Liver (tissue), 9 donors: ENCODE measurements around the gene PPP1R13B. TPM values are rescaled to one million over a fixed set of nuclear protein-coding genes. Genes with fewer than 3 reads are reported as not detected.
A peak's percentile ranks its signal among the peaks of the same experiment; 100 is the strongest.

Source experiments
- DNase-seq: peaks from one replicate; pipeline ENCODE4 v3.0.0-alpha.2; 2017; ENCODE audit warnings: low spot score
- H3K27ac ChIP-seq, 2 donors: one replicate each; pipeline ENCODE4 v1.7.0; 2013; ENCODE audit warnings: inconsistent platforms in 2 of 2, low read length in 2 of 2, control low read depth in 1 of 2, low read depth in 1 of 2, mild to moderate bottlenecking in 1 of 2
- H3K27me3 ChIP-seq, 4 donors: one replicate each; pipeline versions ENCODE4 v1.6.1 to v1.7.0; 2013; ENCODE audit warnings: low read length in 3 of 4, inconsistent platforms in 1 of 4, mild to moderate bottlenecking in 1 of 4, moderate library complexity in 1 of 4; ENCODE audit not compliant: control insufficient read depth in 4 of 4, insufficient read depth in 4 of 4
- H3K36me3 ChIP-seq, 4 donors: one replicate each; pipeline versions ENCODE4 v1.6.1 to v1.7.0; 2013; ENCODE audit warnings: low read length in 3 of 4, mild to moderate bottlenecking in 3 of 4, low read depth in 1 of 4, moderate library complexity in 1 of 4; ENCODE audit not compliant: control insufficient read depth in 4 of 4, insufficient read depth in 3 of 4
- H3K4me1 ChIP-seq, 4 donors: one replicate each; pipeline versions ENCODE4 v1.6.1 to v1.7.0; 2013; ENCODE audit warnings: low read length in 3 of 4, mild to moderate bottlenecking in 3 of 4, moderate library complexity in 1 of 4; ENCODE audit not compliant: control insufficient read depth in 4 of 4, insufficient read depth in 4 of 4
- H3K4me3 ChIP-seq, 3 donors: one replicate each; pipeline versions ENCODE4 v1.6.1 to v1.7.0; 2013; ENCODE audit warnings: low read length in 3 of 3, control low read depth in 1 of 3, low read depth in 1 of 3, mild to moderate bottlenecking in 1 of 3
- H3K9ac ChIP-seq, 2 donors: one replicate each; pipeline ENCODE4 v1.7.0; 2013; ENCODE audit warnings: low read length in 2 of 2, mild to moderate bottlenecking in 2 of 2, moderate library complexity in 2 of 2, control low read depth in 1 of 2, low read depth in 1 of 2
- H3K9me3 ChIP-seq, 4 donors: one replicate each; pipeline versions ENCODE4 v1.6.1 to v1.7.0; 2013; ENCODE audit warnings: low read length in 3 of 4; ENCODE audit not compliant: control insufficient read depth in 4 of 4
- EGR1 ChIP-seq, 2 donors: IDR thresholded peaks; 2 replicates each; pipeline ENCODE4 v1.6.1; 2016 to 2018; ENCODE audit warnings: antibody characterized with exemption in 2 of 2, low read depth in 2 of 2
- FOXA1 ChIP-seq: IDR thresholded peaks from 2 replicates; pipeline ENCODE4 v1.6.1; 2016; ENCODE audit warnings: antibody characterized with exemption
- FOXA2 ChIP-seq: IDR thresholded peaks from 2 replicates; pipeline ENCODE4 v1.6.1; 2016; ENCODE audit warnings: antibody characterized with exemption
- GABPA ChIP-seq, 2 donors: IDR thresholded peaks in 1 of 2; conservative IDR thresholded peaks in 1 of 2; 2 replicates each; pipeline ENCODE4 v1.6.1; 2016; ENCODE audit warnings: antibody characterized with exemption in 2 of 2, mild to moderate bottlenecking in 1 of 2, moderate library complexity in 1 of 2
- HNF4A ChIP-seq, 2 donors: conservative IDR thresholded peaks; 2 replicates each; pipeline ENCODE4 v1.6.1; 2016; ENCODE audit warnings: antibody characterized with exemption in 2 of 2, mild to moderate bottlenecking in 2 of 2
- HNF4G ChIP-seq: IDR thresholded peaks from 2 replicates; pipeline ENCODE4 v1.6.1; 2016; ENCODE audit warnings: antibody characterized with exemption
- NR2F2 ChIP-seq: IDR thresholded peaks from 2 replicates; pipeline ENCODE4 v1.6.1; 2016; ENCODE audit warnings: antibody characterized with exemption
- RXRA ChIP-seq, 2 donors: IDR thresholded peaks; 2 replicates each; pipeline ENCODE4 v1.6.1; 2017 to 2018; ENCODE audit warnings: antibody characterized with exemption in 2 of 2, mild to moderate bottlenecking in 1 of 2
- SP1 ChIP-seq: IDR thresholded peaks from 2 replicates; pipeline ENCODE4 v1.6.1; 2018; ENCODE audit warnings: antibody characterized with exemption, mild to moderate bottlenecking
- TAF1 ChIP-seq: conservative IDR thresholded peaks from 2 replicates; pipeline ENCODE4 v1.6.1; 2016; ENCODE audit warnings: antibody characterized with exemption, mild to moderate bottlenecking
- YY1 ChIP-seq: IDR thresholded peaks from 2 replicates; pipeline ENCODE4 v1.6.1; 2016; ENCODE audit warnings: antibody characterized with exemption, mild to moderate bottlenecking
- WGBS: extraction: QIAGEN DNeasy Blood & Tissue Kit; methylation state at CpG from one replicate; pipeline ENCODE4 v1.1.7; 2013; 5-methylcytosine and 5-hydroxymethylcytosine counted together
- polyA plus RNA-seq, 2 donors: library from polyadenylated mRNA; stranded (reverse) in 1 of 2; unstranded in 1 of 2; fragments of 200-250 nt in 1 of 2; fragments of >200 nt in 1 of 2; fragmentation: Nextera tagmentation in 1 of 2; extraction: Ambion mirVana in 1 of 2; gene quantifications; one replicate each; pipeline versions ENCODE4 v1.2.1 to v1.2.3, GENCODE V29; 2013 to 2015
- total RNA-seq, 2 donors: library from RNA; depleted of rRNA; stranded (reverse); fragments of >200 nt; gene quantifications; one replicate each; pipeline ENCODE4 v1.2.3, GENCODE V29; 2014
- TF ChIP-seq, protein P1 (sequence below): IDR thresholded peaks from 2 replicates; pipeline ENCODE4 v1.6.1; 2016; ENCODE audit warnings: antibody characterized with exemption
- TF ChIP-seq, protein P2 (sequence below): fragments of 150-350 bp; IDR thresholded peaks from 2 replicates; pipeline ENCODE4 v1.5.1; 2017; ENCODE audit warnings: improper control_type of control experiment, low read depth, low read length; ENCODE audit not compliant: missing input control
- donor health status: healthy.
- donor health status: healthy.
- donor health status: healthy.
- donor health status: healthy.
- donor health status: healthy.

The PPP1R13B gene
- total and polyA plus RNA-seq, 4 donors = 3.2 to 15.1 (median 5.1) TPM

DNA sequence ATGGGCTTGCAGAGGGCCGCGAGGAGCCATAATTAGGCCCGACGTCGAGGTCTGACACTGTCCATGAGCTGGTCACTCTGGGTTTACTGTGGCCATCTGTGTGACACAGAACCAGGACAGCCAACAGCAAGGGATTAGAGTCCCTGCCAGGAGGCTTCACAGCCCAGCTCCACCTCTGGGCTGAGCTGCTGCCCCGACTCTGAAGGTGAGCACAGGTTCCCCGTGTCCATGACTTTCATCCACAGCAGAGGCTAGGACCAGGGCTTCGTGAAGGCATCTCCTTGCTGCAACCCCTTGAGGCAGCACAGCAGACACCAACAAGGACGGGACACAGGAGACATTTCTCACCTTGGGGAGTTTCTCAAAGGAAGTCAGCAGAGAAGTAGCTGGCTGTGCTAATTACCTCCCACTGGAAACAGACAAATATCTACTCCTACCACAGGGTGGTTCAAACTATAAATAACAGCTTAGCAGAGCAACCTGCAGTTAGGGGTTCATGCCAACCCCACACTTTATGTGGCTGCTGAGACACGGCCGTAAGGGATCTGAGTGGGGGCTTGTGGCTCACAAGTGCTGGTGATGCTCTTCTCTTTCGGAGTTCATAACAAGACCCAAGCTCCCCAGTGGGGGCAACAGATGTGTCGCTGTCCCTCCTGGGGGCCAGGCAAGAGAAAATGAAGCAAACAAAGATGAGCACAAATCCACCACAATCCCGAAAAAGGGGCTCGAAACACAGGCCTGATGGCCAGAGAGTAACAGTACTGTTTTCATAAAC lies 102.6 kb downstream of the PPP1R13B start:
- peak; percentile 26 for DNase-seq
- no peak for TF ChIP-seq FOXA1
- TF ChIP-seq, protein P1, sequence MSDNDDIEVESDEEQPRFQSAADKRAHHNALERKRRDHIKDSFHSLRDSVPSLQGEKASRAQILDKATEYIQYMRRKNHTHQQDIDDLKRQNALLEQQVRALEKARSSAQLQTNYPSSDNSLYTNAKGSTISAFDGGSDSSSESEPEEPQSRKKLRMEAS = no peak
- TF ChIP-seq HNF4A (conservative IDR thresholded peaks at IDR 0.05) = no peak
- TF ChIP-seq HNF4G = no peak
- no peak for TF ChIP-seq GABPA (IDR thresholded peaks at IDR 0.05 in 1 of 2, conservative IDR thresholded peaks at IDR 0.05 in 1 of 2)
- TF ChIP-seq TAF1 = no peak
- TF ChIP-seq SP1 = no peak
- TF ChIP-seq FOXA2 = no peak
- TF ChIP-seq, protein P2, sequence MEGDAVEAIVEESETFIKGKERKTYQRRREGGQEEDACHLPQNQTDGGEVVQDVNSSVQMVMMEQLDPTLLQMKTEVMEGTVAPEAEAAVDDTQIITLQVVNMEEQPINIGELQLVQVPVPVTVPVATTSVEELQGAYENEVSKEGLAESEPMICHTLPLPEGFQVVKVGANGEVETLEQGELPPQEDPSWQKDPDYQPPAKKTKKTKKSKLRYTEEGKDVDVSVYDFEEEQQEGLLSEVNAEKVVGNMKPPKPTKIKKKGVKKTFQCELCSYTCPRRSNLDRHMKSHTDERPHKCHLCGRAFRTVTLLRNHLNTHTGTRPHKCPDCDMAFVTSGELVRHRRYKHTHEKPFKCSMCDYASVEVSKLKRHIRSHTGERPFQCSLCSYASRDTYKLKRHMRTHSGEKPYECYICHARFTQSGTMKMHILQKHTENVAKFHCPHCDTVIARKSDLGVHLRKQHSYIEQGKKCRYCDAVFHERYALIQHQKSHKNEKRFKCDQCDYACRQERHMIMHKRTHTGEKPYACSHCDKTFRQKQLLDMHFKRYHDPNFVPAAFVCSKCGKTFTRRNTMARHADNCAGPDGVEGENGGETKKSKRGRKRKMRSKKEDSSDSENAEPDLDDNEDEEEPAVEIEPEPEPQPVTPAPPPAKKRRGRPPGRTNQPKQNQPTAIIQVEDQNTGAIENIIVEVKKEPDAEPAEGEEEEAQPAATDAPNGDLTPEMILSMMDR = no peak
- Histone ChIP-seq H3K9ac (no peak overlapping the region), H3K27ac (no peak overlapping the region), H3K36me3 (peaks cover 3 to 19% (median 8%) of the 10 kb centered on the region in 4 donors), H3K27me3 (no peaks in the 10 kb centered on the region), H3K4me1 (peaks cover 3 to 11% (median 9%) of the 10 kb centered on the region in 4 donors), H3K9me3 (no peaks in the 10 kb centered on the region), H3K4me3 (no peak overlapping the region)
- WGBS = 89% methylated on average over 15 of the region's 15 CpGs

DNA sequence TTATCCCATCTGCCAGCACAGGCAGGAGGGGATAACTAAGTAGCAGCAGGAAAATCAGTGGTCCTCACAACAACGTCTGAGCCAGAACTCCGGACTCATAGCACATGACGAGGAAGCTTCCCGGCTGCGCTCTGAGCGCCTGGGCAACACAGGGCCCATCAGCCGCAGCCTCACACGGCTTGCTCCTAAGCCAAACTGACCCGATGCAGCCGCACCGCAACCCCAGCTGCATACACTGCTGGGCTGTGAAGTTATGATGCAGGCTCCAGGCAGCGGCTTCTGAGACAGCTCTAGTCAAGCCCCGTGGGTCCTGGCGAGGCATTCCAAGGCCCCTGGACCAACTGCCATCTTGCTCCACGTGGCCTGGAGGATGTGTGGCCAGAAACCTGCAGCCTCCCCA lies 103.7 kb downstream of the PPP1R13B start:
- 94% methylated on average over 15 of the region's 15 CpGs for WGBS
- Histone ChIP-seq H3K9me3 (no peaks in the 10 kb centered on the region), H3K27ac (no peak overlapping the region), H3K36me3 (peaks cover 0 to 26% (median 8%) of the 10 kb centered on the region in 4 donors), H3K27me3 (no peaks in the 10 kb centered on the region), H3K4me3 (no peak overlapping the region), H3K9ac (no peak overlapping the region), H3K4me1 (peaks cover 3 to 11% (median 9%) of the 10 kb centered on the region in 4 donors)
- TF ChIP-seq EGR1 (IDR thresholded peaks at IDR 0.05; ENCODE audit: low read depth in 2 of 2) = no peak
- no peak for TF ChIP-seq TAF1
- no peak for TF ChIP-seq FOXA1
- TF ChIP-seq YY1 = no peak
- TF ChIP-seq GABPA (IDR thresholded peaks at IDR 0.05 in 1 of 2, conservative IDR thresholded peaks at IDR 0.05 in 1 of 2) = no peak
- TF ChIP-seq HNF4G = no peak
- TF ChIP-seq, protein P2 = no peak
- DNase-seq = no peak

DNA sequence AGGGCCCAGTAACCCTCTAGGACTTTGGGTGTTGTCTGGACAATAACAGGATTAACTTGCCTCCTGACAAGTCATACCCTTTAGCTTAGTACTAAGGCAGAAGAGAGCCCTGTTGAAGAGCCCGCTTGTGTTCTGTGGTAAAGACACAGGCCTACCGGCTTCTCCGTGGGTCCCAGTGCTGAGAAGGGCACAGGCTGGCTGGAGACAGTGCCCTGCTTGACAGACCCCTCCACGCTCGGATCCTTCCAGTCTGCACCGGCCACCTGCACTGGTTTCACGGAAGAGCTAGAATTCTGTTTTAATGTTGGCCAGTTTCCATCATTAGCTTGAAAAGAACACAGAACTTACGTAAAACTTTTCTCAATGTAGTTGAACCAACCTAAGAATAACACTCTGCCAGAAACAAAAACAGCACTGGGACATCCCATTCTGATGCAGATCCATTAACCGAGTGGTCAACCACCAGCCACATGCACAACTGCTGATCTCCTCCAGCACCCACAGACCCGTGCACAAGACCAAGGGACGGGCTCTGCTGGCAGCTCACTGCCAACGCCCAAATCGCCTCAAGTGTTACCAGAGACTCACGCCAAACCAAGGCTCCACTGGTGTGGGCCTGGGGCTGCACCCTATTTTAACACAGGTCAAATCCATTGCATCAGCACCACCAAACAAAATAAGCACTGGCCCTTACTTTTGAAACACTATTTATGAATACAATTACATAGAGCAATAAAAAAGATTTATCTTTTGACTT lies 104.7 kb downstream of the PPP1R13B start:
- DNase-seq = no peak
- 90% methylated on average over 14 of the region's 14 CpGs for WGBS
- Histone ChIP-seq H3K9me3 (no peaks in the 10 kb centered on the region), H3K4me3 (no peak overlapping the region), H3K27ac (no peak overlapping the region), H3K9ac (no peak overlapping the region), H3K27me3 (no peaks in the 10 kb centered on the region), H3K4me1 (peaks cover 3 to 11% (median 9%) of the 10 kb centered on the region in 4 donors), H3K36me3 (peaks cover 3 to 27% (median 10%) of the 10 kb centered on the region in 4 donors)
- TF ChIP-seq RXRA (IDR thresholded peaks at IDR 0.05) (peak in 1 of 2 donors; percentile 9), NR2F2 (no peak)
